HuH-7 (cell line): ENCODE results near the gene ALG11.

Experiments used
- DNase-seq: peaks from one replicate; pipeline ENCODE4 v3.0.0; 2011; ENCODE audit warnings: low spot score

Gene ALG11

DNA sequence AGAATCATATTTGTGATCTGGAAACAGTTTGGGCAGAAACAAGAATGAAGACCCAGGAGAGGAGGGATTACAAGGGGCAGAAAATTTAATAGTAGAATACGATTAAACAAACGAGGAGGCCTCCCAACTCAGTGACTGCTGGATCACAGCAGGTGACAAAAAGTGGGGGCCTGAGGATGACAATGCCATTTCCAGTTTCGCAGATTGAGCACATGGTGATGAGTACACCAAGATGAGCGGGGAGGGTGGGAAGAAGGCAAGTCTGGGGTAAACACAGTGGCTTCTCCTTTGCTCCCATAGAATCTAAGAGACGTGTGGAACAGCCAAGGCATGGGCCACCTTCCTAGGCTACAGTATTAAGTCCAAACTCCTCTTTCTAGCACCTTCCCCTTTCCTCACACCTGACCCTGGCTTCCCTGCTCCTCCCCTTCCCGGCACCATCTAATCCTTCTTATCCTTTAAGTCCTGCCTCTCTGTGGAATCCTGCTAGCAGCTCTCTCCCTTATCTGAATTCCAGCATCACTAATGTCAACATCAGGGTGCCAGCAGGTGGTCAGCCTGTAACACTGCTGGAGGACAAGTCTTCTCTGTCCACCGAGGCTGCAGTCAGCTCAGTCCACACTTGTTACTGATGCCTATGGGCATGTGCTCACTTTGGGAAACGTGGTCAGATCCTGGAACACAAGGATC, 14.4 kb upstream of the ALG11 start:
- DNase-seq: peak; percentile 43

GRCh38 chr13:51998723-51999509, 13.3 kb upstream of the ALG11 start:
- no peak for DNase-seq

DNA sequence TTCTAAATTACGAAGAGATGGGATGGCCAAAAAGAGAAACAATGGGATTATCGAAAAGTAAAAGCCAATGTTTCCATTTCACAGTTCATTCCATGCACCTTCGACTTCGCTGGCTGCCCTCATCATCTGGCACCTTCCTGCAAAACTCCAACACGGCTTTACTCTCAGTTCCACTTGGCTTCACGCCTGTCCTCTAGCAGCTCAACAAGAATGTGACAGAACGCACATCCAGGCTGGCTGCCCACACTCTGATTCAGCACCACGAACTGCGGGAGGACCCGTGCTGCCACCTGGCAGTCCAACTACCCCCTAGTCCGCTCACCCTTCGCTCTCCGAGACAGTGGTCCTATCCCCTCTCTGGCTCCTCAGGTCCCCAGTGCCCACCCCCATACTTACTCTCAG, 12.7 kb upstream of the ALG11 start:
- DNase-seq: no peak

GRCh38 chr13:51999921-52000320, 12.3 kb upstream of the ALG11 start:
- no peak for DNase-seq

GRCh38 chr13:52001120-52001731, 11.0 kb upstream of the ALG11 start:
- DNase-seq: no peak

DNA sequence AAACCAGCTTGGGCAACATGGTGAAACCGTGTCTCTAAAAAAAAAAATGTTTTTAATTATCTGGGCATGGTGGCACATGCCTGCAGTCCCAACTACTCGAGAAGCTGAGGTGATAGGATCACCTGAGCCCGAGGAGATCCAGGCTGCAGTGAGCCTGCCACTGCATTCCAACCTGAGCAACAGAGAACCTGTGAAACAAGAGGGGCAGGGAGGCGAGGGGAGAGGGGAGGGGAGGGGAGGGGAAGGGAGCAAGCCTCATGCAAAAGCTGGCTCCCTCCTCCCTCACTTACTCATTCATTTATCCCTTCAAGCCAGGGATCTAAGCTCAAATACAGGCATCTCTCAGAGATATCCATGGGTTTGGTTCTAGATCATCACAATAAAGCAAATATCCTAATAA, 9.8 kb upstream of the ALG11 start:
- DNase-seq: no peak

- DNase-seq: no peak
Measured at GRCh38 chr13:52003541-52003940, 8.7 kb upstream of the ALG11 start.

DNA sequence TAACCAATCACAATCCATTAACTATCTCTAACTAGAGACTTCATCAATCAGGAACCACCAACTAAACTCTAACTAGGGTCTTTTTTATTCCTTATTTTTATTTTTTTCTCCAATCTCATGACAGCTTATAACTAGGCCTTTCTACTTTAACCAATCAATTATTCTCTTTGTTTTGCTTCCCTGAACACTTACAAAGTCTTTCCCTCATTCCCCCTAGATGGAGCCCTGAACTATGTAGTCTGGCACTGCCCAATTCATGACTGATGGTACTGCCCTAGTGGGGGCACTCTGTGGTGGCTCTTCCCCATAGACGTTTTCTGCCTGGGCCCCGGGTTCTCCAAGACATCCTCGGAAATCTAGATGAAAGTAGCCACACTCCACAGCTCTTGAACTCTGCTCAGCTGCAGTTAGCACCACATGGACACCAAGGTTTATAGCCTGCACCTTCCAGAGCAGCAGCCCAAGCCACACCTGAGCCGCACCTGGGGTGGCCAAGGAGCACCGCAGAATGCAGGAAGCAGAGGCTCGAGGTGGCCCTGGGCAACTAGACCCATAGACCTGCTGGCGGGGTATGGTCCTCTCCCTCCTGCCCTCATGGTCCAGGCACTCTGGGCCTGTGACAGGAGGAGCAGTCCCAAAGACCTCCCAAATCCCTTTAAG, 7.6 kb upstream of the ALG11 start:
- no peak for DNase-seq

- no peak for DNase-seq
Measured at GRCh38 chr13:52005841-52006522, 6.2 kb upstream of the ALG11 start.

GRCh38 chr13:52006523-52007245, 5.5 kb upstream of the ALG11 start:
- no peak for DNase-seq

GRCh38 chr13:52009946-52010345, 2.3 kb upstream of the ALG11 start:
- DNase-seq: no peak

- peak; percentile 29 for DNase-seq
Measured at GRCh38 chr13:52010890-52011631, 1.1 kb upstream of the ALG11 start, which contains the start of gene ATP7B. TSS of gene ATP7B (minus strand) at chr13:52011450. CDS start at chr13:52011337, 113 bp downstream.

GRCh38 chr13:52012512-52012836, 276 bp downstream of the ALG11 start:
- no peak for DNase-seq

GRCh38 chr13:52016296-52016695, 4.1 kb downstream of the ALG11 start:
- no peak for DNase-seq

- no peak for DNase-seq
Measured at GRCh38 chr13:52020191-52020590, 8.0 kb downstream of the ALG11 start.

DNA sequence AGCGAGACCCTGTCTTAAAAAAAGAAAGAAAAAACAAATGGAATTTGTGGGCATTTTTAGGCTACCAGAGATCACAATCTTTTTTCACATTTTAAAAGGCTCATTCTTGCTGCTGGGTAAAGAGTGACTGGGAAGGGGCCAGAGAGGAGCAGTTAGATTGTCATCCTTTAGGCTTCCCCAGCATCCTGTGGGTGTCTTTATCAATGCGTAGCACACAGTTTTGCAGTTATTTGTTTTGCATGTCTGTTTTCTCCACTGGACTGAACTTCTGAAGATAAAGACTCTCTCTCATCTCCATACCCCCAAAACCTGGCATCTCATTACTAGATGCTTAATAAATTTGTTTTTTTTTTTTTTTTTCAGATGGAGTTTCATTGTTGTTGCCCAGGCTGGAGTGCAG, 10.2 kb downstream of the ALG11 start:
- DNase-seq: no peak

DNA sequence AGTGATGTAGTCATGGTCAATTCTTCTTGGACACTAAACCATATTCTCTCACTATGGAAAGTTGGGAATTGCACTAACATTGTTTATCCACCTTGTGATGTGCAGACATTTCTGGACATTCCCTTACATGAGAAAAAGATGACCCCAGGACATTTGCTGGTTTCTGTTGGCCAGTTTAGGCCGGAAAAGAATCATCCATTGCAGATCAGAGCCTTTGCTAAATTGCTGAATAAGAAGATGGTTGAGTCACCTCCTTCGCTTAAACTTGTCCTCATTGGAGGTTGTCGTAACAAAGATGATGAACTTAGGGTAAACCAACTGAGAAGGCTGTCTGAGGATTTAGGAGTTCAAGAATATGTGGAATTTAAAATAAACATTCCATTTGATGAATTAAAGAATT, 12.3 kb downstream of the ALG11 start, which contains the start of gene UTP14C:
Gene UTP14C, plus strand, starts transcription at position 211 of the 400 bp plus-strand sequence. CDS start 4,114 bp downstream, outside the sequence.
- no peak for DNase-seq

DNA sequence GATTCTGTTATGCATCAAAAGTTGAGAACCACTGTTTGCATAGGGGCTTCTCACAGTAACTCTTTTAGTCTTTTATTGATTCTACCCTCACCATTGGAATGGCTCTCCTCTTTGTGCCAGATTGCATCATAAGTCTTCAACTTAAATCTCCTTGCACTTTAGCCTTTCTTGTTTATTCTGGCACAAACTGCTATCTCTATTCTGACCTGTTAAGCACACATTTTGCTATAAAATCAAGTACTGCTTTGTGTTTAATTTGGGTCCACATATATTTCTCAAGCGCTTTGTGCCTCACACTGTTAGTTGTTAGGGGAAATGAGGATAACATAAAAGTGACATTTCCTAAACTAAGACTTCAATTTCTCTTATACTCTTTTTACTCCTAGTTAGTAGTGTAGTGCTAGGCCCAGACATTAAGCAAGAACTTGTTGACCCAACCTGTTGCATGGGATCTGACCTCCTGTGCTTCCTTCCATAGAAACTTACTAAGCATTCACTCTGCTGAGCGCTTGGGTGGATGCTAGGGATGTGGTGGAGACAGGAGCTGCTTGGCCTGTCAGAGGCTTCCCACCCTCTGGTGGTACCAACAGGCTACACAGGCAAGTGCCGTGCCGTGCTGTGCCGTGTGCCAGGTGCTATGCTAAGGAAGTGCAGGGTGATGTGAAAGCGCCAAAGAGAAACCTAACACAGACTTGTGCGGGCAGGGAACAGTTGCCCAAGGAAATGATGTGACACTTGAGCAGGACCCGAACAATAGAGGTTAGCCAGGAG, 13.5 kb downstream of the ALG11 start:
- peak; percentile 43 for DNase-seq

GRCh38 chr13:52026246-52026626, 14.0 kb downstream of the ALG11 start:
- DNase-seq: no peak

DNA sequence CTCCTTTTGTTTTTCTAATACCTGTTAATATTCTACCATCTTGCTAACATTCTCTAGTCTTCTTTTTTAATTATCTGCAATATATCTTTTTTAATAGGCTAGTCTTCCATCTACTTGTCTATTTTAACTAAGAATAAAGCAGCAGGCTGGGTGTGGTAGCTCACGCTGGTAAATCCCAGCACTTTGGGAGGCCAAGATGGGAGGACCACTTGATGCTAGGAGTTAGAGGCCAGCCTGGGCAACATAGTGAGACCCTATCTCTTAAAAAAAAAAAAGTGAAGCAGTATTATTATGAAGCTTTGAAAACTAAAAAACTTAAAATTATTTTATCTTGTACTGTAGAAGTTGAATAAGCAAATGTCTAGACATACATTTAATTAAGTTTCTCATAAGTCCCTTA, 15.6 kb downstream of the ALG11 start:
- DNase-seq: no peak
